HG03108 (cell line): ENCODE results near the gene TLX2.
"Not testable (repeated sequence)": the region's sequence is repeated elsewhere in the genome, so short reads cannot be mapped to it uniquely, and the experiment has no call there.

ENCODE experiments used
- ATAC-seq: cut with Tn5 transposase; IDR thresholded peaks from one replicate; pipeline ENCODE4 v1.9.1; 2021; ENCODE audit warnings: moderate library complexity; ENCODE audit not compliant: unreplicated experiment

TLX2 gene

DNA sequence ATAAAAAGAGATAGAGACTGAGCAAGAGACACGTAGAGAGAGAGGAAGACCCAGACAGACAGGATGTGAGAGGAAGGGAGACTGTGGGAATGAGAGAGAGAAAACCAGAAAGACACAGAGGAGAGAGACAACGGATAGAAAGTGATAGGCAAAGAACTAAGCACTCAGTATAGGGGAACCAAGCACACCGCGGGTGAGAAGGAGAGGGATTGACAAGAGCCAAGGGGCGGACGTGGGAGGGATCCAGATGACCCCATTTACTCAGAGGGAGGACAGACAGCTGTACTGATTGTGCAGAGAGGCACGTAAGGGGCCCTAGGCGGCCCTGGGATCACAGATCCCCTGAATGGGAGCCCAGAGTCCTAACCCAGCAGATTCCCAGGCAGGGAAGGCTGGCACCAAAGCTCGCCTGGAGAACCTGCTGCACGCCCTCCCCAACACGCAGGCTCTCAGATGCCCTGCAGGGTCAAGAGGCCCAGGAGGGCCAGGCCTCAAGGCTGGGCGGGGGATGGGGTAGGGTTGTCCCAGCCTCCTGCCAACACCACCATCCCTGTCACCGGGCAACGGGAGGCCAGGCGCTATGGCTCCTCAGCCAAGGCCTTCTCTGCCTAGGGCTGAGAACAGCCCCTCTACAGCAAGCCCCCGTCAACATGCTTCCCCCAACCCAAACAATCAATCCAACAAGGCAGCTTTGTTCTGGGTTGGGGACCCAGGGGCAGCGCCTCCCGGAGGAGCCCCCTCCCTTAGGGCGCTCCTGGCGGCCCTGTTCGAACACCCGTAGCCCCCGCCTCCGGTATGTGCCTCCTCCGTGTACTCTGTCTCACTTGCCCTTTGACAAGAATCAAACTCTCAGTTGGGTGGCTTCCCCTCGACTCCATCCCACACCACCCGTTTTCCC, 38.9 kb downstream of the TLX2 start:
- ATAC-seq, result no peak

DNA sequence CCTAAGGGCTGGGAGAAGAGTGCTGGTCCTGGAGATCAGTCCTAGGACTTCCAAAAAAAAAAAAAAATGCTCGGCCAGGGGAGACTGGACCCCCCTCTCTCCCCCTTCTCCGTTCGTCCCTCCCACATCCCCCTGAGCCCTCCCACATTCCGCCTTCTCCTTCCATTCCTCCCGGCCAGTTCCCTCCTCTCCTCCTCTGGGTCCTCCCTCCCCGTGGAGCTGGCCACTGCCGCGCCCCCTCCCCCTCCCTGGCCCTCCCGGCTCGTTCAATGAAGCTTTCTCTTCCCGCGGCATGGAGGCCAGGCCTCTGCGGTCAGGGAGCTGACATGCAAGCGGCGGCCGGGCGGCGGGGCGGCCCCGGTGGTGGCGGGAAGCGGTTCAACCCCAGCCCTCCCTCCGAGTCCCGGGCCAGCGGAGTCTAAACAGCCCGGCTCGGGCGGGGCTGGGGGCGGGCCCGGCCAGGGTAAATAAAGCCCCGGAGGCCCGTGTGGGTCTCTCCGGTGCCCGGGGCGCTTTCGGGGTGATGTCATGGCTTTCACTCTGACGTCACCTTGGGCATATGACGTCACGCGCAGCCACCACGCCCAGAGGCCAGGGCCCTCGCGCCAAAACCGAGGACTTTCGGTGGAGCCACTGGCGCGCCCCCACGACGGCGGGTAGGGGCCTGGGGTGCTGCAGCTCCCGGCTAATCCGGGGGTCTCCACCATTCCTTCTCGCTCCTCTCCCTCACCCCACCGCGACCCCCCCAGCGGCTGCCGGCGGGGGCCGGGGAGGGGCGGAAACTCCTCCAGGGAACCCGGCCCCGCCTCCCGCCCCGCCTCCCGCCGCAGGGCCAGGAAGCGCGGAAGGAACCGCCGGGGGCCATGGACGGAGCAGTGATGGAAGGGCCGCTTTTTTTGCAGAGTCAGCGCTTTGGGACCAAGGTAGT, 39.9 kb downstream of the TLX2 start, which contains the start of the genes DOK1 and LOXL3:
Gene DOK1 (plus strand): TSS at position 829 of the 928 bp plus-strand sequence. CDS start 35 bp downstream, at position 864.
Gene LOXL3 (minus strand): TSS at position 51 of the 928 bp plus-strand sequence. CDS start 1,308 bp downstream, outside the sequence.
- peak; percentile 50 for ATAC-seq

DNA sequence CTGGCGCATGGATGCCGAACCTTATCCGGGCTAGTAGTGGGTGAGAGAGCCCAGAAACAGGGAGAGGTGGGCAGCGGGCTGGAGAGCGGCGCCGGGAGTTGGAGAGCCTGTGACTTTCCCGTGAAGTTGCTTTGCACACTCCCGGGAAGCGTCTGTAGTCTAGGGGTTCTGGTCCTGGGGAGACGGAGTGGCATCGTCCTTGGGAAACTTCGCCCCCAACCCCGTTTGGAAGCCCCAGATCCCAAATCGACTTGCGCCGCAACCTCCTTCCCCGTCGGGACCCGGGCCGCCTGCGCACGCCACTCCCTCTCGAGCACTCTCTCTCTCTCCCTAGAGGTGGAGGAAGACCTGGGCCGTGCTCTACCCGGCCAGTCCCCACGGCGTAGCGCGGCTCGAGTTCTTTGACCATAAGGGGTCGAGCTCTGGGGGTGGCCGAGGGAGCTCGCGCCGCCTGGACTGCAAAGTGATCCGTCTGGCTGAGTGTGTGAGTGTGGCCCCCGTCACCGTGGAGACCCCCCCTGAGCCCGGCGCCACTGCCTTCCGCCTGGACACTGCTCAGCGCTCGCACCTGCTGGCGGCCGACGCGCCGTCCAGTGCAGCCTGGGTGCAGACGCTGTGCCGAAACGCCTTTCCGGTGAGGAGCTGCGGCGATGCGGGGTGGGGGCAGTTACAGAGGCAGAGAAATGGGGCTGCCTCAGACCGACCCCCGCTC, 40.7 kb downstream of the TLX2 start:
- ATAC-seq, result peak; percentile 27

- ATAC-seq, result no peak
Observed at GRCh38 chr2:74555610-74556103, 41.4 kb downstream of the TLX2 start.

- ATAC-seq, result no peak
Observed at GRCh38 chr2:74556159-74556558, 41.9 kb downstream of the TLX2 start.

- ATAC-seq, result no peak
Observed at GRCh38 chr2:74556831-74557370, 42.7 kb downstream of the TLX2 start.

DNA sequence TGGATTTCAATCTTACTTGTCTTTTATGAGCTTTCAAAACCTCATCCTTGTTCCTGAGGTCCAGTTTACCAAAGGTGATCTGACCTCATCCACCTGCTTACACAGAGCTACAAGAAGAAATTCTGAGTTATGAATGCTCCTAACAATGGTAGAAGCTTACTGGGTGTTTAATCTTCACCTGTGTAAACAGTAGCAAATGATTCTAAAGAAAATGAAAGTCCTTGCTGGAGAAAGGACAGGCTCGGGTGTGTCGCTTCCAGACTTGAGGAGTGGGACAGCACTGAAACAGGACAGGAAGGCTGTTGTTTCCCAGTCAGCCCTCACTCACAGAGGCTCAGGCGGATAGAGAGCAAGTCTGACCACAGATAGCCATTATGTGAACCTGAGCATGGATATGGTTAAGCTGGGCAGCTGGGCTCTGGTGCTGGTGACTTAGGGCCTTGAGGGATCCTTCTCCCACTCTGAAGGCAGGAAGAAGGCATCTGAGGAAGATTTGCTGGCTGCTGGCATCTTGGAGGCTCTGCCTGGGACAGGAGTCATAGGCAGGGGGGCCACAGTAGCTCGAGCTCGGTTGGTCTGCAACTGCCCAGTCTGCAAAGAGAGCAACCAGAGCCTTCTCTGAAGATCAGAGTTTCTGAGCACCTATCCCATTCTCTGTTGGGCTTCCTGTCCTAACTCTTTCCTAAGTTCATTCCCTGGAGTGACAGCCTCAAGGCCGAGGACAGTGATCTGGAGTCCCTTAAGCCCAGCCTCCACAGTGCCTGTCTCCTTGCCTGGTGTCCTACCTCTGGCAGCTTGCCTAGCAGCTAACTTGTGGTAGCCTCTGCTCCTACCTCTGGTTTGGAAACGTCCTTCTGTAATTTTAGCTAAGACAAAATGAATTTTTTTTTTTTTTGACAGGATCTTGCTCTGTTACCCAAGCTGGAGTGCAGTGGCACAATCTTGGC, 44.3 kb downstream of the TLX2 start:
- ATAC-seq, result no peak

DNA sequence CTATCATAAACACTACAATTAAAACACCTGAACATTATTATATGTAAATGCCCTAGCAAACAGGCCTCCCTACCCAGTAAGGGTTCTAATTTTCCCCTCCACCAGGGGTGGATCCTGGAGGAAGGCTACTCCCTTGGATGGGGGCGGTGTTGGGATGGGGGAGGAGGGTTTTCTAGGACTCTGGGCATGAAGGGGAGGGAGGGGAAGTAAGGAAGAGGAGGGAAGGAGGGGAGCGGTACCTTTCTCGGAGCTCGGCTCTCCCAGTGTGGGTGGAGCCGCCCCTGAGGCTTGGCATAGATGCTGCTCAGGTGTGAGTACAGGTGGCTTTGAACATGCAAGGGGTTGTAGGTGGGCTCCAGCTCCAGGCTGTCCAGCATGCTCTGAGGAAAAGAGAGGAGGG, 45.7 kb downstream of the TLX2 start:
- ATAC-seq, result no peak

GRCh38 chr2:74560591-74560990, 46.3 kb downstream of the TLX2 start:
- no peak for ATAC-seq

DNA sequence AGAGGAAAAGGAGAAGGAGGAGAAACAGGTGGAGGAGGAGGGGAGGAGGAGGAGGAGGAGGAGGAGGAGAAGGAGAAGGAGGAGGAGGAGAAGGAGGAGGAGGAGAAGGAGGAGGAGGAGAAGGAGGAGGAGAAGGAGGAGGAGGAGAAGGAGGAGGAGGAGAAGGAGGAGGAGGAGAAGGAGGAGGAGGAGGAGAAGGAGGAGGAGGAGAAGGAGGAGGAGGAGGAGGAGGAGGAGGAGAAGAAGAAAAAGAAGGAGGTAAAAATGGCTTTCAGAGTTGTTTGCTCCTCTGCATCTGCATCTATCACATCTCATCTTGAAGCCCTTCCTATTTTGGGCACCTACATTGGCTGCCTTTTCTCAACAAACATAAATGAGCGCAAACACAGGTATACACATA, 46.8 kb downstream of the TLX2 start:
- ATAC-seq, result not testable (repeated sequence)

DNA sequence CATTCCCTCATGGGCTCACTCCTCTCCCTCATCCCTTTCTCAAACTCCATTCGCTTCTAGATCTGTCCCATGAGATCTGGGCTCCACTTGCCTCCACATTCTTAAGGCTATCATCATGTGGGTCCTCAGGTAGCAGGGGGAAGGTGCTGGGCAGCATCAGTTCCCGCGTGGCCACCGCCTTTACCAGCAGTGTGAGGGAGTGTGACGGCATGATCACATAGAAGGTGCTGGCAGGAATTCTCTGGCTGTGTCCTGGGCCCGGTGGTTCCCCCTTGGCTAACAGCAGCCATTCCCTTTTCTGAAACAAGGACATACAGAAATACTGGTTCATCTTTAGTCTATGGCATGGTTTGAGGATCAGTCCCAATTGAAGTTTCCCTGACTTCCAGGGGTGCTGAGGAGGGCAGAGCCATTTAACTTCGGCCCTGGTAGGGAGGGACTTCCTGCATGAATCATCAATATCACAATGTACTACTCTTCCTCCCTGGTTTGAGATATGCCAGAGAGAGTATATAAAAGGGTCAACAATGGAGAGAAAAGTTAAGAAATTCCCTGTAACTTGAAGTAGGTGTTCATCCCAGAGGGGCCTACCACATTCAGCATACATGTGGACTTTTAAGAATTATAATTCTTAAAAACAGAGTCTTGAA, 48.0 kb downstream of the TLX2 start:
- no peak for ATAC-seq

GRCh38 chr2:74564222-74564621, 50.0 kb downstream of the TLX2 start:
- ATAC-seq, result no peak

GRCh38 chr2:74566076-74566753, 52.0 kb downstream of the TLX2 start:
- no peak for ATAC-seq

GRCh38 chr2:74566754-74567085, 52.5 kb downstream of the TLX2 start:
- ATAC-seq, result no peak
